ENCODE data around the gene FGF3. TPM values are rescaled to one million over a fixed set of nuclear protein-coding genes. Genes with fewer than 3 reads are reported as not detected.

The FGF3 gene
- total RNA-seq, 1 donor from 2014 or later, result not detected

- Histone ChIP-seq H3K27me3 (ENCODE audit: low read depth) (peaks cover 66% of the 10 kb centered on the region), H3K4me3 (no peak overlapping the region), H3K9me3 (replicated peaks) (no peaks in the 10 kb centered on the region), H3K4me1 (no peaks in the 10 kb centered on the region), H3K27ac (replicated peaks) (no peak overlapping the region), H3K36me3 (no peaks in the 10 kb centered on the region)
- DNase-seq, result no peak
- intact Hi-C loops (cut with micrococcal nuclease), result no loop called here
- TF ChIP-seq CTCF (IDR thresholded peaks at IDR 0.05; ENCODE audit: borderline replicate concordance), result no peak
These were observed 23.7 kb upstream of the FGF3 start for GRCh38 chr11:69842746-69843528.

- Histone ChIP-seq H3K27me3 (ENCODE audit: low read depth) (peaks cover 73% of the 10 kb centered on the region), H3K36me3 (no peaks in the 10 kb centered on the region)
- peak; percentile 47 for TF ChIP-seq CTCF (IDR thresholded peaks at IDR 0.05; ENCODE audit: borderline replicate concordance)
These were observed 22.9 kb upstream of the FGF3 start for GRCh38 chr11:69841859-69842698.

GRCh38 chr11:69841170-69841858 lies 22.1 kb upstream of the FGF3 start:
- Histone ChIP-seq H3K27ac (replicated peaks) (no peak overlapping the region), H3K27me3 (ENCODE audit: low read depth) (peaks cover 77% of the 10 kb centered on the region), H3K4me1 (no peaks in the 10 kb centered on the region), H3K4me3 (no peak overlapping the region), H3K9me3 (replicated peaks) (no peaks in the 10 kb centered on the region), H3K36me3 (no peaks in the 10 kb centered on the region)
- no peak for TF ChIP-seq CTCF (IDR thresholded peaks at IDR 0.05; ENCODE audit: borderline replicate concordance)
- DNase-seq, result no peak
- intact Hi-C loops (cut with micrococcal nuclease), result no loop called here

More at GRCh38 chr11:69841859-69842698, 22.9 kb upstream of the FGF3 start:
- Histone ChIP-seq H3K4me1 (no peaks in the 10 kb centered on the region), H3K4me3 (no peak overlapping the region), H3K27ac (replicated peaks) (no peak overlapping the region), H3K9me3 (replicated peaks) (no peaks in the 10 kb centered on the region)
- DNase-seq, result no peak
- intact Hi-C loops (cut with micrococcal nuclease), result no loop called here

- no peak overlapping the region for H3K27ac ChIP-seq (replicated peaks)
- no peak for DNase-seq
- H3K9me3 ChIP-seq (replicated peaks), result no peaks in the 10 kb centered on the region
- H3K4me1 ChIP-seq, result no peaks in the 10 kb centered on the region
- no peak overlapping the region for H3K4me3 ChIP-seq
- H3K27me3 ChIP-seq (ENCODE audit: low read depth), result peaks cover 79% of the 10 kb centered on the region
- intact Hi-C loops (cut with micrococcal nuclease), result no loop called here
- no peak for TF ChIP-seq CTCF (IDR thresholded peaks at IDR 0.05; ENCODE audit: borderline replicate concordance)
- H3K36me3 ChIP-seq, result no peaks in the 10 kb centered on the region
These were observed 21.4 kb upstream of the FGF3 start for GRCh38 chr11:69840371-69841169.

- H3K4me3 ChIP-seq, result no peak overlapping the region
- H3K27me3 ChIP-seq (ENCODE audit: low read depth), result peaks cover 90% of the 10 kb centered on the region
- no peaks in the 10 kb centered on the region for H3K4me1 ChIP-seq
- H3K9me3 ChIP-seq (replicated peaks), result no peaks in the 10 kb centered on the region
- intact Hi-C loops (cut with micrococcal nuclease), result no loop called here
- H3K27ac ChIP-seq (replicated peaks), result no peak overlapping the region
- DNase-seq, result no peak
- TF ChIP-seq CTCF (IDR thresholded peaks at IDR 0.05; ENCODE audit: borderline replicate concordance), result no peak
- H3K36me3 ChIP-seq, result no peaks in the 10 kb centered on the region
These were observed 20.3 kb upstream of the FGF3 start for GRCh38 chr11:69839516-69839915.
